ENCODE measurements around the gene ERBB2. TPM values are rescaled to one million over a fixed set of nuclear protein-coding genes. Genes with fewer than 3 reads are reported as not detected.
"Not testable (repeated sequence)": the region's sequence is repeated elsewhere in the genome, so short reads cannot be mapped to it uniquely, and the experiment has no call there.

The ERBB2 gene
- total RNA-seq, 6 experiments from 2014 or later = 8.9 to 40.4 (median 26.2) TPM

DNA sequence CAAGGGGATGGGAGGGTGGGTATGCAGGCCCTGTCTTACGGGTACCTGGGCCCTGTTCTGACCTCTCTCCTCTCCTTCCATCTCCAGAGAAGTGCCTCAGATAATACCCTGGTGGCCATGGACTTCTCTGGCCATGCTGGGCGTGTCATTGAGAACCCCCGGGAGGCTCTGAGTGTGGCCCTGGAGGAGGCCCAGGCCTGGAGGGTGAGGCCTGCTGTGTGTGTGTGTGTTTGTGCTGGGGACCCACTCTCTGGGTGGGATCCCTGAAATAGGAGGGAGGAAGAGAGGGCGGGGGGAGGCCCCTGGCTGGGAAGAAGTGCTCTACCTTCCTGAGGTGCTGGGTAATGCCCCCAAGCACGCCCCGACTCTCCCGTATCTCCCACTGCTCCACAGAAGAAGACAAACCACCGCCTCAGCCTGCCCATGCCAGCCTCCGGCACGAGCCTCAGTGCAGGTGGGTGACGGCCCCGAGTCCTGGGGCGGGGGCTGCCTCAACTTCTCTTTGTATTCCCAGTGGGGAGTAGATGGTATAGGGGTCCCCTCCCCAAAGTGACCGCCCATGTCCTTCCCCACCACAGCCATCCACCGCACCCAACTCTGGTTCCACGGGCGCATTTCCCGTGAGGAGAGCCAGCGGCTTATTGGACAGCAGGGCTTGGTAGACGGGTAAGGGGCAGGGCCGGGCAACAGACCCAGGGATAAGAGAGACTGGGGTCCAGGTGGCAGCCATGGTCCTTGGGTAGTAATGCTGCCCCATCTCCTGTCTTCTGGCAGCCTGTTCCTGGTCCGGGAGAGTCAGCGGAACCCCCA is 45.7 kb downstream of the ERBB2 start:
- no peak for ATAC-seq
- 91% methylated on average over 4 of the region's 23 CpGs for WGBS (ENCODE audit: insufficient coverage, low coverage, low lambda C conversion rate, missing lambda C conversion rate)
- Histone ChIP-seq H3K4me3 (no peak overlapping the region), H3K36me3 (peaks cover 0 to 33% (median 10%) of the 10 kb centered on the region in 4 donors), H3K27me3 (no peaks in the 10 kb centered on the region), H3K27ac (no peak overlapping the region), H3K4me1 (peaks cover 0 to 8% (median under 1%) of the 10 kb centered on the region in 4 donors), H3K9me3 (no peaks in the 10 kb centered on the region)
- TF ChIP-seq CTCF (IDR thresholded peaks at IDR 0.05) = no peak
- TF ChIP-seq POLR2A (IDR thresholded peaks at IDR 0.05) = no peak
- intact Hi-C loops (cut with DNase I) = loop anchor here (10.0 kb wide), 2 partner anchors 111 to 201 kb away; partner anchors contain the start of gene STARD3 (in 1 of the 2)
- DNase-seq = peak in 1 of 3 donors; percentile 39

- H3K27ac ChIP-seq = no peak overlapping the region
- no peak for ATAC-seq
- no peak for TF ChIP-seq POLR2A (IDR thresholded peaks at IDR 0.05)
- no peak for TF ChIP-seq CTCF (IDR thresholded peaks at IDR 0.05)
- peaks cover 0 to 4% (median 0%) of the 10 kb centered on the region in 4 donors for H3K4me1 ChIP-seq
- 100% methylated on average over 1 of the region's 7 CpGs for WGBS (ENCODE audit: insufficient coverage, low coverage, low lambda C conversion rate, missing lambda C conversion rate)
- H3K27me3 ChIP-seq = no peaks in the 10 kb centered on the region
- intact Hi-C loops (cut with DNase I) = loop anchor here (10.0 kb wide), 2 partner anchors 111 to 201 kb away; partner anchors contain the start of gene STARD3 (in 1 of the 2)
- peaks cover 0 to 33% (median 10%) of the 10 kb centered on the region in 4 donors for H3K36me3 ChIP-seq
- no peaks in the 10 kb centered on the region for H3K9me3 ChIP-seq
- no peak for DNase-seq
- H3K4me3 ChIP-seq = no peak overlapping the region
Observed at GRCh38 chr17:39746145-39746461, 46.2 kb downstream of the ERBB2 start.

DNA sequence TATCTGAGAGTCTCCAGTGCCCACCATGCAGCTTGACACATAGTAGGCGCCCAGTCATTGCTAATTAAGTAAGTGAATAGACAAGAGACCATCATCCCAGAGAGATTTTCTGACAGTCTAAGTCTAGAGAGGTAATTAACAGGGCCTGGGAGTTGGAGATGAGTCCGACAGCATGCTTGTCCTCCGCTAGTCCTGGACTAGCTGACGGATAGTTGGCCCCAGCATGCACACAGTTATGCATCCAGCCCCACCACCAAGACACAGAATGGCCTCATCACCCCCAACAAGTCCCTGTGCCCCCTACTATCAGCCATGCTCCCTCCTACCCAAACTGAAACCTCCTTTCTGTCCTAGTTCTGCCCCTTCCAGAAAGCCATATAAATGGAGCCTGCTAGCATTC is 47.9 kb downstream of the ERBB2 start:
- no peak for DNase-seq
- 100% methylated on average over 3 of the region's 4 CpGs for WGBS (ENCODE audit: insufficient coverage, low coverage, low lambda C conversion rate, missing lambda C conversion rate)

GRCh38 chr17:39748444-39749034 is 48.7 kb downstream of the ERBB2 start:
- H3K4me3 ChIP-seq, H3K9me3 ChIP-seq, H3K4me1 ChIP-seq, ATAC-seq, H3K27me3 ChIP-seq, H3K27ac ChIP-seq, DNase-seq: not testable (repeated sequence)
- 83% methylated on average over 8 of the region's 8 CpGs for WGBS (ENCODE audit: insufficient coverage, low coverage, low lambda C conversion rate, missing lambda C conversion rate)
- intact Hi-C loops (cut with DNase I) = loop anchor here (10.0 kb wide), 2 partner anchors 114 to 204 kb away; partner anchors contain the start of gene STARD3 (in 1 of the 2)
- peaks cover 0 to 26% (median 10%) of the 10 kb centered on the region in 4 donors for H3K36me3 ChIP-seq

More for the DNA sequence above, 47.9 kb downstream of the ERBB2 start:
- Histone ChIP-seq H3K9me3 (no peaks in the 10 kb centered on the region), H3K4me1 (peaks cover 0 to 4% (median 0%) of the 10 kb centered on the region in 4 donors), H3K27ac (no peak overlapping the region), H3K27me3 (no peaks in the 10 kb centered on the region), H3K4me3 (no peak overlapping the region), H3K36me3 (peaks cover 0 to 27% (median 10%) of the 10 kb centered on the region in 4 donors)
- no peak for ATAC-seq
- no peak for TF ChIP-seq CTCF (IDR thresholded peaks at IDR 0.05)
- no peak for TF ChIP-seq POLR2A (IDR thresholded peaks at IDR 0.05)
- intact Hi-C loops (cut with DNase I) = loop anchor here (10.0 kb wide), 2 partner anchors 113 to 203 kb away; partner anchors contain the start of gene STARD3 (in 1 of the 2)

Measured in right lobe of liver (tissue), 6 donors.